Ectodermal cell (in vitro differentiated cells): ENCODE data around the gene GBE1.

ENCODE experiments used
- H3K27ac ChIP-seq: 2 replicates; pipeline ENCODE4 v1.7.0; 2013; ENCODE audit warnings: mild to moderate bottlenecking, low read depth, low read length; ENCODE audit not compliant: insufficient read depth, poor library complexity, severe bottlenecking
- H3K27me3 ChIP-seq: 2 replicates; pipeline ENCODE4 v1.7.0; 2013; ENCODE audit warnings: mild to moderate bottlenecking, low read length; ENCODE audit not compliant: insufficient read depth, control insufficient read depth, poor library complexity, severe bottlenecking
- H3K36me3 ChIP-seq: one replicate; pipeline ENCODE4 v1.7.0; 2013; ENCODE audit warnings: low read length; ENCODE audit not compliant: control insufficient read depth, insufficient read depth
- H3K4me1 ChIP-seq: one replicate; pipeline ENCODE4 v1.7.0; 2013; ENCODE audit warnings: low read length; ENCODE audit not compliant: control insufficient read depth, insufficient read depth
- H3K4me3 ChIP-seq: 2 replicates; pipeline ENCODE4 v1.7.0; 2013; ENCODE audit warnings: low read depth, low read length, control low read depth; ENCODE audit not compliant: insufficient read depth
- H3K9me3 ChIP-seq: 2 replicates; pipeline ENCODE4 v1.7.0; 2013; ENCODE audit warnings: mild to moderate bottlenecking, low read length, moderate library complexity; ENCODE audit not compliant: control insufficient read depth
- WGBS, 2 experiments: methylation state at CpG; one replicate each; pipeline ENCODE4 v1.1.7; 2013; ENCODE audit warnings: missing lambda C conversion rate in 2 of 2; 5-methylcytosine and 5-hydroxymethylcytosine counted together

GBE1 gene

DNA sequence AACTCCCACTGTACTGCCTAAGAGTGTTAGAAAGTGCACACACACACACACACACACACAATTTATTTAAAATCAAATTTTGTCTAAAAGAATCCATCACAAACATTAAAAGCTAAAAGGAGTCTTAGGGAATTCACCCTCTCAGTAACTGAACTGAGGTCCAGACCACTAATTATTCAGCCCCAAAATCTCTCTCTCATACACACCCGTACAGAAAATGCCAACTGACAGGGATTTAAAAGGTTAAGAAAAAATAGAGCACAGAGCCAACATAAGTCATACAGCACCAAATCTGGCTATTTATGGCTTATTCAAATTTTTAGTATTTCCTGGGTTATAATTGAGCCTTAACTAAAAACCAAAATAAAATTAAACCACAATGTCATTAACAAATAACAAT, 20.7 kb downstream of the GBE1 start:
- 95 to 100% methylated on average over 1 of the region's 1 CpG for WGBS, 2 experiments
- Histone ChIP-seq H3K36me3 (no peaks in the 10 kb centered on the region), H3K9me3 (no peaks in the 10 kb centered on the region), H3K4me1 (no peaks in the 10 kb centered on the region), H3K27me3 (no peaks in the 10 kb centered on the region), H3K27ac (no peak overlapping the region), H3K4me3 (no peak overlapping the region)

DNA sequence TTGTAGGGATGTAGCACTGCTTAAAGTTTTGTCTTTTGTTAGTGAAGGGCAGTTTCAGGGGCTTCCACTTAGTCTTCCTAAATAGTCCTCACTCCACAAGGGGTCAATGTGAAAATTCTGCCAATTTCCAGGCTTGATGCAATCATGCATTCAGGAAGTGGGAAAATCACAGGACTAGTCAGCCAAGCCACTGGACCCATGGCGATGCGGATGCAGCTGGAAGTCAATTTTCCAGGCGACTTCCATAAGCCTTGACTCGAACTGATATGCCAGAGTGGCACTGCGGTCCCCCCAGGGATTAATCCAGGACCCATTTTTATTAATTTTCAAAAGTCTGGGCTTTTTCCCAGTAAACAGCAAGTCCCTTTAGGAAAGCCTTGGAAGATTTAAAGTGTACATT, 26.1 kb downstream of the GBE1 start:
- 96% methylated on average over 5 of the region's 5 CpGs for WGBS, 2 experiments
- Histone ChIP-seq H3K36me3 (no peaks in the 10 kb centered on the region), H3K4me3 (no peak overlapping the region), H3K27ac (no peak overlapping the region), H3K4me1 (no peaks in the 10 kb centered on the region), H3K27me3 (no peaks in the 10 kb centered on the region), H3K9me3 (no peaks in the 10 kb centered on the region)

DNA sequence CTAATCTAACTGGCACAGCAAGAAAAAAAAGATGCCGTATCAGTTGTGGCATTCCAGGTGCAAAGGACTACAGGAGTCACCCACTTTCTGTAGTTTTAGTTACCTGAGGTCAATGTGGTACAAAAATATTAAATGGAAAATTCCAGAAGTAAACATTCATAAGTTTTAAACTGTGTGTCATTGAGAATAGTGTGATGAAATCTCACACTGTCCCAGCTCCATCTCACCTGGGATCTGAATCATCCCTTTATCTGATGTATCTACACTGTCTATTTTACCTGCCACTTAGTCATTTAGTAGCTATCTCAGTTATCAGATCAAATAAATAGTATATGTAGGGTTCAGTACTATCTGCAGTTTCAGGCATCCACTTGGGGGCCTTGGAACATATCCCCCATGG, 26.7 kb downstream of the GBE1 start:
- Histone ChIP-seq H3K27ac (no peak overlapping the region), H3K36me3 (no peaks in the 10 kb centered on the region)
- WGBS, 2 experiments: 97 to 100% methylated on average over 1 of the region's 1 CpG

DNA sequence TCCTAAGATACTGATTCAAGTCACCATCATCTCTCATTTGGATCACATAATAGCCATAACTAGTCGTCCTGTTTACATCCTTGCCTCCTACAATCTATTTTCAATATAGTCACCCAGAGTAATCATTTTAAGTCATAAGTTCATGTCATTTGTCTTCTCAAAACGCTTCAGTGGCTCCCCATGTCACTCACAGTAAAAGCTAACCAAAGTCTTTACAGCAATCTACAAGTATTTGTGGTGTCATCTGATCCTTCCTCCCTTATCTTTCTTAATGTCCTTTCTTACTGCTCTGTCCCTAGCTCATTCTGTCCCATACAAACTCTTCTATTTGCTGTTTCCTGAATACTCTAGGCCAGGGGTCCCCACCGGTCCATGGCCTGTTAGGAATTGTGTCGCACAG, 28.8 kb downstream of the GBE1 start:
- Histone ChIP-seq H3K36me3 (no peaks in the 10 kb centered on the region), H3K27ac (no peak overlapping the region), H3K4me1 (no peaks in the 10 kb centered on the region), H3K4me3 (no peak overlapping the region), H3K9me3 (no peaks in the 10 kb centered on the region), H3K27me3 (no peaks in the 10 kb centered on the region)
- WGBS, 2 experiments: 65 to 75% methylated on average over 4 of the region's 4 CpGs

More for the DNA sequence above, 26.7 kb downstream of the GBE1 start:
- H3K27me3 ChIP-seq: no peaks in the 10 kb centered on the region
- H3K4me1 ChIP-seq: no peaks in the 10 kb centered on the region
- H3K4me3 ChIP-seq: no peak overlapping the region
- no peaks in the 10 kb centered on the region for H3K9me3 ChIP-seq

DNA sequence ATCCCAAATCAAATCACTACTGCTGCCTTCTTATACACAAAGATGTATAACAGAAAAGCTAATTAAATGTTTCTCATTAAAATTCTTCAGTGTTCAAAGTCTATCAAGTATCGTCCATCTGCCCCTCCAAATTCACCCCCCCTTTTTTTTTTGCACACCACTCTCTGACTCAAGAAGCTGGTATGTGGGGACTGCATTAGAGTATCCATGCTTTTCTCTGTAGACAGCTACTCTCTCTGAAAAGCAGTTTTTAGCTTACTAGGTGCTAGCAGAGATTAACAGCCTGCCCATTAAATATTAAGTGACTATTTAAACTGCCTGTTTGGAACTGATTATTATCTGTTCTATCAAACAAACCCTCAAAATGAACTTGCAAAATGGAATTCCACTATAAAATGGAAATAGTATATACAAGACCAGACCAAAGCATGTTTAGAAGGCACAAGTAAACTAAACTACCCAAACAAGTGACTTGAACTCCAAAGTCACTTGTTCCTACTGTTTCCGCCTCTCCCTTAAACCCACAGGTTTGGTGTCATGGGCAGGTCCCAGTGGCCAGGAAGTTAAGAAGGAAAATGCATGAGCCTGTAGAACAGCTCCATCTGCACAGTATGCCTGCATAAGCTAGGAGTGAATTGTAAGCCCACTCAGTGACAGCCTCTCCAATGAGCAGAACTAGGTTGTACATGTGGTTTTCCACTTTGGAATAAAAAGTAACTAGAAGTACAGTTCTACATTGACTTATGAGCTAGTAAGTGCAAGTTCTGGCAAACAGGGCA, 32.5 kb downstream of the GBE1 start:
- Histone ChIP-seq H3K4me3 (no peak overlapping the region), H3K4me1 (no peaks in the 10 kb centered on the region), H3K9me3 (no peaks in the 10 kb centered on the region), H3K36me3 (no peaks in the 10 kb centered on the region), H3K27ac (no peak overlapping the region), H3K27me3 (no peaks in the 10 kb centered on the region)
- WGBS, 2 experiments: 91 to 100% methylated on average over 2 of the region's 2 CpGs

- Histone ChIP-seq H3K27ac (no peak overlapping the region), H3K4me1 (no peaks in the 10 kb centered on the region), H3K36me3 (no peaks in the 10 kb centered on the region), H3K9me3 (no peaks in the 10 kb centered on the region), H3K27me3 (no peaks in the 10 kb centered on the region), H3K4me3 (no peak overlapping the region)
- 96% methylated on average over 6 of the region's 6 CpGs for WGBS, 2 experiments
Measured at GRCh38 chr3:81726735-81727134, 34.7 kb downstream of the GBE1 start.

DNA sequence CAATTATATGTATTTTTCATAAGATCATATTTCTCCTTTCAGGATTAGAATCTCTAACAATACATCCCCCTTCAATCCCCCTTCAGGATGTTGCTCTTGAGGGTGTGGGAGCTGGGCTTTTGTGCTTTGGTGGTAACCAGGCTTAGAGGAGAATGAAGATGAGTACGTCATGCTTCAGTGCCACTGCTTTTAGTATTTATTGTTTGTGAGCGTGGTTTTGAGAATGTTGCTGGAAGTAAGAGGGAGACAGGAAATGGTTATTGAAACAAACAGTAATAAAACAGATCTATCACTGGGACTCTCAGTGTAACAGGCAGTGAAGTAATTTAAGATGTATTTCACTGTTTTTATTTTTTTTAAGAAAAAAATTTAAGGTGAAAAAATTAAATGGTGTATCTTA, 35.3 kb downstream of the GBE1 start:
- H3K27ac ChIP-seq: no peak overlapping the region
- no peaks in the 10 kb centered on the region for H3K36me3 ChIP-seq
- 85 to 86% methylated on average over 2 of the region's 2 CpGs for WGBS, 2 experiments

DNA sequence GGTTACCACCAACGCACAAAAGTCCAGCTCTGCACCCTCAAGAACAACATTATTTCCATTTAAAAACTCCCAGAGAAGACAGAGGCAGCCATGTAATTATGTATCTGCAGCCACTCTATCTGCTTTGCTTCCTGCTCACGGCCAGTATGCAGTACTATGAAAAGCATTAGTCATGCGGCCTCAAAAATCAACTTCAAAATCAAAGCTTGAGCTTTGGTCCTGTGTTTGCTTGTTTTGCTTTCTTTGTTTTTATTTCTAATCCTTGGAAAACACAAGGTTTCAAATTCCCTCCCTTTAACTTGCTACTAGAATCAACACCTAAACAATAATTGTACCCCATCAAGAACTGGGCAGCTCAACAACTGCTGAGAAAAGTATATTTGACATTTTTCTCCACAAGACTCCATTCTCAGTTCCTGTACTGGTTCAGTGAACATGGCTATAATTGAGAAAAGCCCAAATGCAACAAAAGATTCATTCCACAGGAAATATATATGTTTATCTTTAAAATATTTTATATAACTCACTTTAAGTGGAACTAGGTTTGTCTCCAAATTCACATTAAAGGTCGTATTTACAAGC, 37.6 kb downstream of the GBE1 start:
- no peak overlapping the region for H3K4me3 ChIP-seq
- no peak overlapping the region for H3K27ac ChIP-seq
- WGBS, 2 experiments: 87 to 92% methylated on average over 3 to 4 of the region's 4 CpGs

More for the DNA sequence above, 35.3 kb downstream of the GBE1 start:
- no peaks in the 10 kb centered on the region for H3K27me3 ChIP-seq
- no peaks in the 10 kb centered on the region for H3K4me1 ChIP-seq
- H3K9me3 ChIP-seq: no peaks in the 10 kb centered on the region
- no peak overlapping the region for H3K4me3 ChIP-seq

GRCh38 chr3:81718311-81718710, 43.1 kb downstream of the GBE1 start:
- H3K36me3 ChIP-seq: no peaks in the 10 kb centered on the region
- no peaks in the 10 kb centered on the region for H3K9me3 ChIP-seq
- H3K27me3 ChIP-seq: no peaks in the 10 kb centered on the region
- 100% methylated on average over 1 of the region's 1 CpG for WGBS, 2 experiments
- H3K4me3 ChIP-seq: no peak overlapping the region
- H3K4me1 ChIP-seq: no peaks in the 10 kb centered on the region
- H3K27ac ChIP-seq: no peak overlapping the region

More for the DNA sequence above, 37.6 kb downstream of the GBE1 start:
- Histone ChIP-seq H3K36me3 (no peaks in the 10 kb centered on the region), H3K9me3 (no peaks in the 10 kb centered on the region), H3K4me1 (no peaks in the 10 kb centered on the region), H3K27me3 (no peaks in the 10 kb centered on the region)

GRCh38 chr3:81716870-81717509, 44.5 kb downstream of the GBE1 start:
- H3K27me3 ChIP-seq: no peaks in the 10 kb centered on the region
- no peak overlapping the region for H3K4me3 ChIP-seq
- H3K36me3 ChIP-seq: no peaks in the 10 kb centered on the region
- WGBS, 2 experiments: 92 to 96% methylated on average over 3 of the region's 3 CpGs
- H3K4me1 ChIP-seq: no peaks in the 10 kb centered on the region
- no peak overlapping the region for H3K27ac ChIP-seq
- H3K9me3 ChIP-seq: no peaks in the 10 kb centered on the region
